Brain microvascular endothelial cell (primary cell): Measurements from ENCODE around the gene SMC1B.

Experiments used
- DNase-seq: peaks from one replicate; pipeline ENCODE4 v3.0.0-alpha.2; 2020
- H3K27ac ChIP-seq: fragments of 250-450 bp; sonication (Bioruptor Pico); 2 replicates; pipeline ENCODE4 v1.5.1; 2020; ENCODE audit warnings: mild to moderate bottlenecking, moderate library complexity
- H3K27me3 ChIP-seq: fragments of 250-450 bp; sonication (Bioruptor Pico); replicated peaks from 2 replicates; pipeline ENCODE4 v1.5.1; 2020; ENCODE audit warnings: mild to moderate bottlenecking
- H3K36me3 ChIP-seq: fragments of 250-450 bp; sonication (Bioruptor Pico); replicated peaks from 2 replicates; pipeline ENCODE4 v1.5.1; 2020; ENCODE audit warnings: mild to moderate bottlenecking
- H3K4me3 ChIP-seq: 2 replicates; pipeline ENCODE4 v1.5.1; 2011; ENCODE audit warnings: low read depth, mild to moderate bottlenecking, control low read depth, low read length, moderate library complexity
- in situ Hi-C: cut with HindIII; loops from 2 replicates; pipeline ENCODE4 v1.10.0; 2017; ENCODE audit warnings: low sequenced_read_pairs, low pct_ligation_motif_present
- TF ChIP-seq, protein P1 (sequence below): IDR thresholded peaks from 2 replicates; pipeline ENCODE4 v1.5.1; 2011; ENCODE audit warnings: low read depth, mild to moderate bottlenecking, moderate library complexity, low read length, control low read depth, inconsistent platforms; ENCODE audit errors: missing control alignments

SMC1B gene

DNA sequence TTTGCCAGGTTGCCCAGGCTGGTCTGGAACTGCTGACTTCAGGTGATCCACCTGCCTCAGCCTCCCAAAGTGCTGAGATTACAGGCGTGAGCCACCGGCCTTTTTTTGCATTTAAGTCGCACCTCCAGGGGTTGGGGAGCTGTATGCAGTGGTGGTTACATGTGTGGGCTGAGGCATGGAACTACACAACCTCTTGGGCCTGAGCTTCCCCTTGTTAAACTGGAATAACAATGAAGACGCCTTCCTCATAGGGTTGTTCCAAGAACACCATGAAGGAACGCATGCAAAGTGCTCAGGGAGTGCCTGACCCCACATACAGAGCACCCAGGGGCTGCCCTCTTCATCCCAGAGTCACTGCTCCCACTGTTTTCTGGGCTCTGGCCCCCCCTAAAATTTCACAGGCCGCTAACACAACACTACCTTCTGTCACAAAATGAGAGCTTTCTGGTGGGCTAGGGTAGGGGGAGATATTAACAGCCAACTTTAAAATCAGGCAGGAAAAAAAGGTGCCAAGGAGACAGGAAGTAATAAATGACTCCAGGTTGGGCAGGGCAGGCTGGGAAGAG, 104.9 kb downstream of the SMC1B start:
- DNase-seq: no peak
- TF ChIP-seq, protein P1, sequence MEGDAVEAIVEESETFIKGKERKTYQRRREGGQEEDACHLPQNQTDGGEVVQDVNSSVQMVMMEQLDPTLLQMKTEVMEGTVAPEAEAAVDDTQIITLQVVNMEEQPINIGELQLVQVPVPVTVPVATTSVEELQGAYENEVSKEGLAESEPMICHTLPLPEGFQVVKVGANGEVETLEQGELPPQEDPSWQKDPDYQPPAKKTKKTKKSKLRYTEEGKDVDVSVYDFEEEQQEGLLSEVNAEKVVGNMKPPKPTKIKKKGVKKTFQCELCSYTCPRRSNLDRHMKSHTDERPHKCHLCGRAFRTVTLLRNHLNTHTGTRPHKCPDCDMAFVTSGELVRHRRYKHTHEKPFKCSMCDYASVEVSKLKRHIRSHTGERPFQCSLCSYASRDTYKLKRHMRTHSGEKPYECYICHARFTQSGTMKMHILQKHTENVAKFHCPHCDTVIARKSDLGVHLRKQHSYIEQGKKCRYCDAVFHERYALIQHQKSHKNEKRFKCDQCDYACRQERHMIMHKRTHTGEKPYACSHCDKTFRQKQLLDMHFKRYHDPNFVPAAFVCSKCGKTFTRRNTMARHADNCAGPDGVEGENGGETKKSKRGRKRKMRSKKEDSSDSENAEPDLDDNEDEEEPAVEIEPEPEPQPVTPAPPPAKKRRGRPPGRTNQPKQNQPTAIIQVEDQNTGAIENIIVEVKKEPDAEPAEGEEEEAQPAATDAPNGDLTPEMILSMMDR: no peak
- Histone ChIP-seq H3K4me3 (no peak overlapping the region), H3K27me3 (no peaks in the 10 kb centered on the region), H3K27ac (no peak overlapping the region), H3K36me3 (no peaks in the 10 kb centered on the region)
- in situ Hi-C loops: no loop called here

DNA sequence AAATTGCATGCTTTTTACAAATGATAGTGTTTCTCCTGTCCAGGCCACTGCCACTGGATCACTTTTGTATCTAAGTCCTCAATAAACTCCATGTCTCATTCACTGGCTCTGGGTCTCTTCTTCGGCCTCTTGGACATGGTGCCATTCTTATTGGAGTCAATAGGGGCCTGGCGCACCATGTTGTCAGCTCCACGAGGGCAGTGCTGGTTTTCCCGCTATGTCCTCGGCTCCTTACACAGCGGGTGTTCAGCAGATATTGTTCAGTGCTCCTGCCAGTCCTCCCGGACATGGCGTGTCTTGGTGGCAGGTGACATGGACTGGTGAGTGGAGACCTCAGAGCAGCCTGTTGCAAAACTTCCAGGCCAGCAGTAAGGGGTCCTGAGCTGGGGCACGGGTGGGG, 107.3 kb downstream of the SMC1B start:
- no peak overlapping the region for H3K4me3 ChIP-seq
- no peaks in the 10 kb centered on the region for H3K36me3 ChIP-seq
- H3K27me3 ChIP-seq: no peaks in the 10 kb centered on the region
- H3K27ac ChIP-seq: no peak overlapping the region
- in situ Hi-C loops: no loop called here
- DNase-seq: no peak
- TF ChIP-seq, protein P1: no peak

DNA sequence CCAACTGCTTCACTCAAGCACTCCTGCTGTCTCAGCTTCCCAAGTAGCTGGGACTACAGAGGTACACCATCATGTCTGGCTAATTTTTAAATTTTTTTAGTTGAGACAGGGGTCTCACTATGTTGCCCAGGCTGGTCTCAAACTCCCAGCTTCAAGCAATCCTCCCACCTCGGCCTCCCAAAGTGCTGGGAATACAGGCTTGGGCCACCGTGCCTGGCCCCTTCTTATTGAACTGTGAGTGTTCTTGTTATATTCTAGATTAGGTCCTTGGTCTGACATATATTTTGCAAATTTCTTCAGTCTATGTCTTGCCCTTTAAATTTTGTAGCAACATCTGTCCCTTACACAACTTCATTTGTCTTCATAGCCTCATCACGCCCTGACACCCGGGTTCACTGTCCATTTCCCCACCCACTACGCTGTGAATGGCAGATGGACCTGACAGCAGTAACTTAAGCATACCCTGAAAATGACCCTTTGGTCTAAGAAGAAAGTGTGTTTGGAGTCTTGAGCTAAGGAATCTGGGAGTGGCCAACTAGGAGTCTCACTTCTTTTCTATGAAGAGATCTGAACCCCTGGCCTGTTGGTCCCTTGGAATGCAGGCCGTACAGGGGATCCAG, 107.8 kb downstream of the SMC1B start:
- no peak overlapping the region for H3K4me3 ChIP-seq
- no peak overlapping the region for H3K27ac ChIP-seq
- TF ChIP-seq, protein P1: no peak
- H3K27me3 ChIP-seq: no peaks in the 10 kb centered on the region
- in situ Hi-C loops: no loop called here
- H3K36me3 ChIP-seq: no peaks in the 10 kb centered on the region
- no peak for DNase-seq

DNA sequence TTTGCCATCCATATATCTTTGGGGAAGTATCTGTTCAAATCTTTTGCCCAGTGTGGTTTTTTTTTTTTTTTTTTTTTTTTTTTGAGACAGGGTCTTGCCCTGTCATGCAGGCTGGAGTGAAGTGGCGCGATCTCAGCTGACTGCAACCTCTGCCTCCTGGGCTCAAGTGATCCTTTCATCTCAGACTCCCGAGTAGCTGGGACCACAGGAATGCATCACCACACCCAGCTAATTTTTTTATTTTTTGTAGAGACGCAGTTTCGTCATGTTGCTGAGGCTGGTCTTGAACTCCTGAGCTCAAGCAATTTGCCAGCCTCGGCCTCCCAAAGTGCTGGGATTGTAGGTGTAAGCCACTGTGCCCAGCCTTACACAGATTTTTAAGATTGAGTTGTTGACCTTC, 108.4 kb downstream of the SMC1B start:
- no peak for DNase-seq
- Histone ChIP-seq H3K27me3 (no peaks in the 10 kb centered on the region), H3K27ac (no peak overlapping the region), H3K4me3 (no peak overlapping the region), H3K36me3 (no peaks in the 10 kb centered on the region)
- in situ Hi-C loops: no loop called here
- TF ChIP-seq, protein P1: no peak

DNA sequence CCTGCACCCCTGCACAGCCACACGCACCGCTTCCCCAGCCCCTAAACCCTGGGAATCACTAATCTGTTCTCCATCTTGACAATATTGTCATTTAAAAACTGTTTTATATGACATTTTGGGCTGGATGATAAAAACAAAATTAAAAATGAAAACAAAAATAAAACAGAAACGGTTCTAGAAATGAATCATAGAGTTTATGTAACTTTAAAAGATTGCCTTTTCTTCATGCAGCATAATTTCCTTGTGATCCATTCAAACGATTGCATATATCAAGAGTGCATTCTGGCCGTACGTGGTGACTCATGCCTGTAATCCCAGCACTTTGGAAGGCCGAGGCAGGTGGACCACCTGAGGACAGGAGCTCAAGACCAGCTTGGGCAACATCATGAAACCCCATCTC, 110.2 kb downstream of the SMC1B start:
- DNase-seq: no peak
- TF ChIP-seq, protein P1: no peak
- H3K4me3 ChIP-seq: no peak overlapping the region
- H3K27me3 ChIP-seq: no peaks in the 10 kb centered on the region
- H3K27ac ChIP-seq: no peak overlapping the region
- in situ Hi-C loops: no loop called here
- H3K36me3 ChIP-seq: no peaks in the 10 kb centered on the region

DNA sequence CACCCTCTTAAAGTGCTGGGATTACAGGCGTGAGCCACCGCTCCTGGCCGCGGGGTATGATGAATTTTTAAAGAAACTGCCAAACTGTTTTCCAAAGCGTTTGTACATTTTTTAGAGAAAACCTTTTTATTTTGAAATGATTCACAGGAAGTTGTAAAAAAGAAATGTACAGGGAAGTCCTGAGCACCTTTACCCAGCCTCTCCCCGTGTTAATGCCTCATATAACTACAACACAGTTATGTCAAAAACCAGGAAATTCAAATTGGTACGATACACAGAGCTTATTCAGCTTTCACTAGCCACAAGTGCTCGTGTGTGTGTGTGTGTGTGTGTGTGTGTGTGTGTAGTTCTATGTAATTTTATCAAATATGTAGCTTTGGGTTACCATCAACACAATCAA, 110.6 kb downstream of the SMC1B start:
- Histone ChIP-seq H3K4me3 (no peak overlapping the region), H3K27ac (no peak overlapping the region), H3K36me3 (no peaks in the 10 kb centered on the region), H3K27me3 (no peaks in the 10 kb centered on the region)
- TF ChIP-seq, protein P1: no peak
- no peak for DNase-seq
- in situ Hi-C loops: no loop called here
